ENCODE results near the gene AFAP1.

AFAP1 gene

GRCh38 chr4:7855731-7856130 is 83.9 kb downstream of the AFAP1 start (continued):
- no peak for TF ChIP-seq ZFHX2 (tag by site-specific recombination; conservative IDR thresholded peaks at IDR 0.05)

- CTCF ChIA-PET = no interaction called here
- H3K36me3 ChIP-seq (ENCODE audit: control insufficient read depth in 2 of 2, insufficient read depth in 1 of 2, low read length in 2 of 2) = peaks cover 0 to 17% of the 10 kb centered on the region in 2 experiments; a peak in 1 of 3 replicates
- no peak for TF ChIP-seq ZNF311 (tag by site-specific recombination; IDR thresholded peaks at IDR 0.05; ENCODE audit: borderline replicate concordance)
- TF ChIP-seq GFI1B (tag by site-specific recombination; IDR thresholded peaks at IDR 0.05) = no peak
- TF ChIP-seq SP3 (tag by site-specific recombination; IDR thresholded peaks at IDR 0.05) = no peak
- H3K4me1 ChIP-seq (ENCODE audit: control insufficient read depth, insufficient read depth, low read length) = no peaks in the 10 kb centered on the region
- H3K4me3 ChIP-seq (ENCODE audit: low read depth, low read length) = no peak overlapping the region
- H3K27ac ChIP-seq (ENCODE audit: extremely low read depth, low read depth, low read length) = no peak overlapping the region
- POLR2A ChIA-PET = no interaction called here
- H3K9me3 ChIP-seq (ENCODE audit: control insufficient read depth, insufficient read depth, low read depth, low read length) = no peaks in the 10 kb centered on the region
Measured at GRCh38 chr4:7854697-7855370, 84.8 kb downstream of the AFAP1 start.

- ChIA-PET POLR2A (no interaction called here), CTCF (no interaction called here)
- Histone ChIP-seq H3K4me1 (ENCODE audit: control insufficient read depth, insufficient read depth, low read length) (no peaks in the 10 kb centered on the region), H3K27ac (ENCODE audit: extremely low read depth, low read depth, low read length) (no peak overlapping the region), H3K9me3 (ENCODE audit: control insufficient read depth, insufficient read depth, low read depth, low read length) (no peaks in the 10 kb centered on the region), H3K36me3 (ENCODE audit: control insufficient read depth in 2 of 2, insufficient read depth in 1 of 2, low read length in 2 of 2) (peaks cover 0 to 17% of the 10 kb centered on the region in 2 experiments; a peak in 1 of 3 replicates), H3K4me3 (ENCODE audit: low read depth, low read length) (no peak overlapping the region)
- TF ChIP-seq ZNF335 (tag by site-specific recombination; conservative IDR thresholded peaks at IDR 0.05) (no peak), HOXD13 (CRISPR knock-in tag; IDR thresholded peaks at IDR 0.05; ENCODE audit: borderline replicate concordance) (no peak), ZNF221 (tag by site-specific recombination; IDR thresholded peaks at IDR 0.05; ENCODE audit: borderline replicate concordance) (no peak), ZNF48 (tag by site-specific recombination; IDR thresholded peaks at IDR 0.05) (no peak), PRDM6 (tag by site-specific recombination; IDR thresholded peaks at IDR 0.05) (no peak), ZNF747 (tag by site-specific recombination; IDR thresholded peaks at IDR 0.05) (no peak), PATZ1 (tag by site-specific recombination; IDR thresholded peaks at IDR 0.05) (no peak), GLIS2 (tag by site-specific recombination; IDR thresholded peaks at IDR 0.05) (no peak)
Measured at GRCh38 chr4:7854216-7854615, 85.4 kb downstream of the AFAP1 start.

GRCh38 chr4:7853271-7853670 is 86.4 kb downstream of the AFAP1 start:
- POLR2A ChIA-PET = no interaction called here
- peaks cover 0 to 17% of the 10 kb centered on the region in 2 experiments; a peak in 1 of 3 replicates for H3K36me3 ChIP-seq (ENCODE audit: control insufficient read depth in 2 of 2, insufficient read depth in 1 of 2, low read length in 2 of 2)
- CTCF ChIA-PET = interaction anchor here (1.7 kb wide), 1 partner anchor 49 kb away, joined by 6 read pairs; no protein-coding TSS in a partner anchor
- no peak overlapping the region for H3K4me3 ChIP-seq (ENCODE audit: low read depth, low read length)
- H3K27ac ChIP-seq (ENCODE audit: extremely low read depth, low read depth, low read length) = no peak overlapping the region
- no peaks in the 10 kb centered on the region for H3K4me1 ChIP-seq (ENCODE audit: control insufficient read depth, insufficient read depth, low read length)
- no peaks in the 10 kb centered on the region for H3K9me3 ChIP-seq (ENCODE audit: control insufficient read depth, insufficient read depth, low read depth, low read length)
- no peak for TF ChIP-seq ZNF549 (tag by site-specific recombination; IDR thresholded peaks at IDR 0.05)
- no peak for TF ChIP-seq ZNF449 (tag by site-specific recombination; IDR thresholded peaks at IDR 0.05)
- TF ChIP-seq ZNF544 (tag by site-specific recombination; IDR thresholded peaks at IDR 0.05) = no peak
- TF ChIP-seq ZNF585B (tag by site-specific recombination; IDR thresholded peaks at IDR 0.05) = no peak
- no peak for TF ChIP-seq ZNF19 (tag by site-specific recombination; IDR thresholded peaks at IDR 0.05; ENCODE audit: low read depth)
- no peak for TF ChIP-seq ZNF645 (tag by site-specific recombination; IDR thresholded peaks at IDR 0.05)
- TF ChIP-seq ZEB2 (tag by site-specific recombination; IDR thresholded peaks at IDR 0.05) = no peak
- no peak for TF ChIP-seq SALL2 (tag by site-specific recombination; IDR thresholded peaks at IDR 0.05; ENCODE audit: borderline replicate concordance)
- no peak for TF ChIP-seq ZBTB1 (tag by site-specific recombination; IDR thresholded peaks at IDR 0.05)
- TF ChIP-seq ELK4 (IDR thresholded peaks at IDR 0.05; ENCODE audit: borderline replicate concordance, low read depth, low read length) = no peak
- TF ChIP-seq OVOL3 (tag by site-specific recombination; IDR thresholded peaks at IDR 0.05) = no peak
